GM18873 (cell line): ENCODE data around the gene RANBP9.

Source experiments
- ATAC-seq: cut with Tn5 transposase; IDR thresholded peaks from one replicate; pipeline ENCODE4 v1.9.1; 2021; ENCODE audit warnings: mild to moderate bottlenecking, moderate library complexity, moderate number of reproducible peaks; ENCODE audit not compliant: unreplicated experiment, low FRiP score

RANBP9 gene

GRCh38 chr6:13572951-13573654, 138.5 kb downstream of the RANBP9 start:
- ATAC-seq = no peak

- ATAC-seq = no peak
Observed at GRCh38 chr6:13572240-13572639, 139.4 kb downstream of the RANBP9 start.
